HG03354 (cell line): Measurements from ENCODE around the gene TIMM17B.

Experiments
- ATAC-seq: cut with Tn5 transposase; IDR thresholded peaks from one replicate; pipeline ENCODE4 v1.9.1; 2021; ENCODE audit warnings: mild to moderate bottlenecking; ENCODE audit not compliant: unreplicated experiment, poor library complexity, severe bottlenecking

Gene TIMM17B

DNA sequence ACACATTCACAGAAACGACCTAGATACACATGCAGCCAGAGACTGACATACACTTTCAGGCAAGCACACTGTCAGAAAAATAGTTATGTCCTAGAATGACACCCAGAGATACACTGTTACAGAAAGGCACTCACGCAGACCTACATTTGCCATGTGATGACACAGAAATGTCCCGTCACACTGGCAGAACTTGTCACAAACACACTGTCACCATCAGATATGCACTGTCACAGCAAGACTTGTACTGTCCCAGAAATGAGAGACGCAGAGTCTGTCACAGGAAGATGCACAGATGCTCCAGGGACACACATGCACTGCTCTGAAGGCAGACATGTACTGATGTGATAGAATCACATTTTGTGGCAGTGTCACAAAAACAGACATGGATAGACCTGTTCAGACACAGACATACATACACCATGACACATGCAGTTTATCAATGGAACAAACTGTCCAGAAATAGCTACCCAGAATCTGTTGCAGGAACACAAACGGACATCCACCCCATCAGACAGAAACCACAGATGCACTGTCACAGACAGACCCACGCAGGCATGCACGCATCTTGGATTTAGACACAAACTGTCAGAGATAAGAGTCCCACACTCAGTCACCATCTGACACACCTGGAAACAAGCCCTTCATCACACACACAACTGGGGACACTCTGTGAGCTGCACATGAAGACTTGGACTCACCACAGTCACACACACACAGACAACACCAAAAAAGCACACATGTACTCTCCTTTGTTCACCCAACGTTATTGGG lies 22.6 kb upstream of the TIMM17B start:
- ATAC-seq: no peak

DNA sequence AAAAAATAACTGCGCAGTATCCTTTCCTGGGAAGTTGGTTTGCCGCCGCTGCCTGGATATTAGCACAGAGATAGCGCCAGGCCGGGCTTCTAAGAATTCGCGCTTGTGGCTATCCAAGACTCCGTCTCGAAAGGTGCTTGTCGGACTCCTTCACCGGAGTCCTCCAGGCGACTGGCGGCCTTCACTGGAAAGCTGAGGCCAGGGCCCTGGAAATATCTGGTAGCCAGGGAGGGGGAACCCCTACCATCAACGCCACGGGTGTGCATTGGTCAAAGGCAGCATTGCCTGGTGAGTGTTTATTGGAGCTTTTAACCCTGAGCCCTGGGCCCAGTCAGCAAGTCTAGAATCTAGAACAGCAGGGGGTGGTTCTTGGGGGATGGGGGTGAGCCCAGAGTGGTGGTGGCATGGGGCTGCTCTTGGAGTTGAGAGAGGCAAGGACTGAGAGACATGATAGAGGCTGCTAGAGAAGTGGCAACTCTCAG lies 21.8 kb upstream of the TIMM17B start:
- ATAC-seq: peak; percentile 26

DNA sequence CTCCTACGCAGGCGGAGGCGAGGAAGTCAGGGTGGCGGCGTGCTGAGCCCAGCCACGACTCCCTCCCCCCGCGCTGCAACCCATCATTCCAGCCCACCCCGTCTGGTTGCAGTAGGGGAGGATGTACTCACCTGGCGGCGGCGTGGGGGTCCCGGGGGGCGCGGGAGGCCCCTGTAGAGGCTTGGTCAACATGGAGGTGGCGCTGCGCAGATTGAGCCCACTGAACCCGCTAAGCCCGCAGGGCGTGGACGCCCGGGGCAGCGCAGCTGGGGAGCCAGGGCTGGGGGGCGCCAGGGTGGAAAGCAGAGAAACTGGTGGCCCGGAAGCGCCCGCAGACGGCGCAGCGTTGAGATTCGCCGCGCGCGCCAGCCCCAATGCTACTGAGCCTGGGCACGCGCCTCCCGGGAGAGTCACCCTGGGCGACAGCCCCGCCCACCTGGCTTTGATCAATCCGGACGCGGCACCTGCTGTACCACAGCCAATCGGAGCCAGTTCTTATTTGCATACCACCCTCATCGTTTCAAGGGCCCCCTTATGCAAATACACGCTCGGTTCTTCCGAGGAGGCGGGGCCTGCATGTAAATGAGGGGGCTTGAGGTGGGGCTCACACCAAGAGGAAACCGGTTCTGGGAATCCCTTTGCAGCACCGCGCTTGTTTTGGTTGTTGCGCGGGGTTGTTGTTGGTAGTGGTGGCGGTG lies 21.2 kb upstream of the TIMM17B start, which contains the start of gene PIM2:
PIM2 (minus strand) TSS at position 382 of the 698 bp plus-strand sequence; CDS start at position 192, 190 bp downstream.
- peak; percentile 70 for ATAC-seq

DNA sequence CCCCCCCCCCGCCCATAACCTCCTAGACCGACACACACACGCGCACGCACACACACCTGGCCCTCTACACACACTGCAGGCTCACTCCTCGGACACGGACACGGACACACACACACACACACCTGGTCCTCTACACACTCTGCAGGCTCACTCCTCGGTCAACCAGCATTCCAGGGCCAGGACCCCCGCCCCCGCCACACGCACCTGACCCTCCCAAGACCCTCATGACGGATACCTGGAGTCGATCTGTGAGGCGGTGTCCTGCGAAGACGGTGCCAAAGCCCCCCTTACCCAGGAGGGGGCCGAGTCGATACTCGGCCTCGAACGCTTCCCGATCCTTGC lies 20.7 kb upstream of the TIMM17B start:
- no peak for ATAC-seq

DNA sequence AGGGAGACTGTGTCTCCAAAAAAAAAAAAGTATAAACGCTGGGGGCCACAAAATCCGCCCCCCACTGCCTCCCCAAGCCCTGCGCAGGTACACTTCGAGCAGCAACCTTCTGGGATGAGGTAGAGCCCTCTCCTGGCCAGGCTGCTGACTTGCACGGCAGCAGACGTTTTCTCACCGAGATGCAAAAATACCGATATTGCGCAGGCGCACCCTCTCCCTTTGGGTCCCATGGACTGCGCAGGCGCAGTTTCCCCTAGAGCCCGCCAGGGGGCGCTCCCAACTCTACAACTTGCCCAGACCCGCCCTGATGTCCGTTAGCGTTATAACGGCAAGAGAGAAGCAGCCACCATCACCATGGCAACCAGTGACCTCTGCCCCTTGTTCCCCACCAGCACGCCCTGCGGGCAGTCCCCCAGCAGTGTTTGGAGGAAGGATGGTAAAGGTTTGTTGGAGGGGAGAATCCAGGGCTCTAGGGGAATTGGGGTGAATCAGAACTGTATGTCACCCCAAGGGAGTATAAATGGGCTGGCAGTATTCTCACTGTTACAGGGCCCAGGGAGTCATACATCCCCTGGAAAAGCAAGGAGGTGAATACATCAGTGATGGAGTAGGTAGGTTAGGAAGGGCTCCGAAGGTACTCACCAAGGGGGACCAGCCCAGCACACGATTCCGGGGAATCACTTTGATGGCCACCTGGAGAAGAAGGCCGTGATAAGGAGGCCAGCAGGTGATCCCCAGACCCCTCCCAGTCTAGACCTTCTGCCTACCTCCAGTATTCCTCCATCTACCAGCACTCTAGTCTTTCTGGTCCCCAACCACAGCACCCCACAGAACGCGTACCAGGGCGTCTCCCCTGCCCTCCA lies 19.8 kb upstream of the TIMM17B start:
- peak; percentile 53 for ATAC-seq

DNA sequence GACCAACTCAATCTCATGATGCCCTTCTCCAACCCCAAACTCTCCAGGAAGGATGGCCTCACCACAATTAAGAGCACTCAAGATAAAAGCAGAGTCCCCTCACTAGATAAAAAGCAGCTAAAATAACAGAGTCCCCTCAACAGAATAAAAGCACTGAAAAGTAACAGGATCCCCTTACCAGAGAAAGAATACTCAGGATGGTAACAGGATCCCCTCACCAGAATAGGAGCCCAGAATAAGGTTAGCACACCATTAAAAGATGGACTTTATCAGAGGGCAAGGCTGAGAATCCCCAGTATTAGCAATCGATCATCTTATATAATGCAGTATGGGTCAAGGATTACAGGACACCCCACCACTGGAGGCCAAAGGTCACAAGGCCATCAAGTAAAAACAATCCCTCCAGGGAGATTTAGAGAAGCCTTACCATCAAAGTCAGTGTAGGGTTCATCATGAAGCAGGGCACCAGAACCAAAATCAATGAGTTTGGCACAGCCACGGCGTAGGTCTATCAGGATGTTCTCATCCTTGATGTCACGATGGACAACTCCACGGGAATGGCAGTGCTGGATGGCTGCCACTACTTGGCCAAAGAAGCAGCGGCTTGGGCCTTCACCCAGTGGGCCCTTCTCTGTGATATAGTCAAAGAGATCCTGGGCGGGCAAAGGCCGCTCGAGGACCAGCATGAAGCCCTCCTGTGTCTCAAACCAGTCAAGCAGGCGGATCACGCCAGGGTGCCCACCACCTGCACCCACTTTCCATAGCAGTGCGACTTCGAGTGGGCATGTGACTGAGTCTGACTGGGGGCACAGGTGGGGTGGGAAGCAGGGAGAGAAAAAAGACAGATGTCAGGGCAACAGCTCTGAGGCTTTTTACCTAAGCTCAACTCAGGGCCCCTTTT lies 17.3 kb upstream of the TIMM17B start:
- no peak for ATAC-seq

DNA sequence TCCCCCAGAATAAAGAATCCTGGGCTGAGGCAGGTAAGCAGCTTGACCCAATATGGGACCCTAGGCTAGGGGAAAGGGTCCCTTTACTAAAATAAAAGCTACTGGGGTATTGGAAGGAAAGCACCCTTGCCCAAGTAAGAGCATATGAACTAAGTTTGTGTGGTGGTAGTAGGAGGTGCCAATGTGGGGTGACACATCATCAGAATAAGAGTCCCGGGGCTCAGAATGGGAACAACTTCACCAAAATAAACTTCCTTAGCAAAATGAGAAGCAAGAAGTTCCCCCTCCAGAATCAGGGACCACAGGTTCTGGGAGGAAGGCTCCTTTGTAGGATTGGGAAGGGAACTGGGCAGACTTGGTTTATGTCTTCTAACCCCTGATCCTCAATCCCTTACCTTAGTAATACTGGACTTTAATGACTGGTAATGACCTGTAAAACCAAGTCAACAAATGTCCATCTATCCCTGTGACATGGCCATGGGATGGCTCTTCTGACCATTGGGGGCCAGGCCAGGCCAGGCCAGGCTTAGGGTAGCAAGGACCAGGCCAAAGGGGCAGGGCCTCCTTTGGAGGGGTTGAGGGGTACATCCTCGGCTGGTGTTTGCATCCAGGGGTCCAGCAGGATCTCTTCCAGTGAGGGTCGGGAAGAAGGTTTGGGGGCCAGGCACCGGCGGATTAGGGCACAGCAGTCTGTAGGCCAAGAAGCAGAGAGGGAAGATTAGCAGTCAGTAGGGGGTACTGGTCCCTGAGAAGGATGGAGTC lies 16.2 kb upstream of the TIMM17B start:
- ATAC-seq: no peak

DNA sequence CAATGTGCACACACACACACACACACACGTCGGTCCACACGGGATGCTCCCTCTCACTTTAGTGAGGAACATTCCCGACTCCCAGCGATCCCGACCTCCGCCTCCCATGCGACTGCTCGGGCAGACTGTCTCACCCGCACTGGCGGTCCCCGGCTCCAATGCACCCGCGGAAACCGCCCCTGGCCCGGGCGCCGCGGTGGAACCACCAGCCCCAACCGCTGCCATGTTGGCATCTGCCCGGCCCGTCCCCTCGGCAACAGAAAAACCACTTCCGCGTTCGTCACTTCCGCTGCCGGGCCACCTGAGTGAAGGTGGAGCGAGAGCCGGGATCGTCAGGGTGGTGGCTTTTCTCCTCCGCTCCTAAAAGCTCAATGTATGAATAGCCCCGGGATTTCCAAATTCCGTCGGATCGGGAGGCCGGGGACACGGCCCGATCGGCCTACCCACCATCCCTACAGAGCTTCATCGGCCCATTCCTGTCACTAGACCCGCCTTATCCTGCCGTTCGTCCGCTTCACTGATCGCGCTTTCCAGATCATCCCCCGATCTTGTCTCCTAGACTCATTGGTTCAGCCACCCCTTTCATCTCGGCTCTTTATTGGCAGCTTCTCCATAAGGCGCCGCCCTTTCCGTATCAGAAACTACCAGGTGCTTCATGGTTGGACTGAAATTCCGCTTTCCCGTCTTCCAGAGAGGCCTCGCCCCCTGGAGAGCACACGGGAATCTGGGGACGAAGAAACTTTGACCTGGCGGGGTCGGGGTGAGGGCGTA lies 14.0 kb upstream of the TIMM17B start, which contains the start of gene SLC35A2:
SLC35A2 (minus strand) TSS at position 235 of the 771 bp plus-strand sequence; CDS start at position 225, 10 bp downstream.
- peak; percentile 72 for ATAC-seq

DNA sequence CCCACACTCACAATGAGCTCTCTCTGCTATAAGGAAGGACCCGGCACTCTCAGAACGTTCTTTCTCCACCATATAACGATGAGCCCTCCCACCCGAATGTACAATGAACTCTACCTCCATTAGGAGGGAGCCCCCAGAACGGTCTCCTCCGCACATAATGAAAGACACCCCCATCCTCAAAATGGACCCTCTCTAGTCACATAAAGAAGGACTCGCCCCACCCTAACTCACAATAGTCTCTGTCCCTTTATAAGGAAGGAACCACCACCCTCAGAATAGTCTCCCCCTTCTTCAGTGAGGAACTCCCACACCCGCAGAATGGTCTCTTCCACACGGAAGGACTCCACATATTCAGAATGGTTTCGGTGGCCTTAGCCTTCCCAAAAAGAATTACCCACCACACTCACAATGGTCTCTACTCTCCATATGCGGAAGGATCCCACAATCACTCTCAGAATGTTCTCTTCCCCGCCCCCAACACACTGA lies 13.4 kb upstream of the TIMM17B start:
- peak; percentile 7 for ATAC-seq

DNA sequence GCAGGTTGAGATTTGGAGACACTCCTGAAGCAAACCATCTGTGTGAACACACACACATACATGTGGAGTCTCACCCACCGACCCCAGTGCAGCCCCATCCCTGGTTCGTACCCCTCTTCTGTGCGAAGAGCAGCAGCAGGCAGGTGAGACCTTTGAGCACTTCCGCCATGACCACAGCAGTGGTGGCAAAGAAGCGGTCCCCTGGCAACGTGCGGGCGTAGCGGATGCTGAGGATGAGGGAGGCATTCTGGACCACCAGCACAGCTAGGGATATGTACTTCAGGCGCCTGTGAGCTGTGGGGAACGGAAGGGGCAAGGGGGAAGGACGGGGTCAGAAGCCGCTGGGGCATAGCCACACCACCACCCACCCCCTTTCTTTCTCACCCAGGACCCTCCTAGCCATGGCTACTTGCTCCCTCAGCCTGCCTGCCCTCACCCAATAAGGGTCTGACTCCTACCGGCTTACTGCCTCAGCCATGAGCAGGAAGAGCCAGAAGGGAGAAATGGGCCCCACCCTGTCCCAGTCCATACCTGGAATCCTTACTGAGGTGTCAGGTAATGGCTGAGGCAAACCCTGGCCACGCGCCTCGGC lies 12.2 kb upstream of the TIMM17B start:
- no peak for ATAC-seq

DNA sequence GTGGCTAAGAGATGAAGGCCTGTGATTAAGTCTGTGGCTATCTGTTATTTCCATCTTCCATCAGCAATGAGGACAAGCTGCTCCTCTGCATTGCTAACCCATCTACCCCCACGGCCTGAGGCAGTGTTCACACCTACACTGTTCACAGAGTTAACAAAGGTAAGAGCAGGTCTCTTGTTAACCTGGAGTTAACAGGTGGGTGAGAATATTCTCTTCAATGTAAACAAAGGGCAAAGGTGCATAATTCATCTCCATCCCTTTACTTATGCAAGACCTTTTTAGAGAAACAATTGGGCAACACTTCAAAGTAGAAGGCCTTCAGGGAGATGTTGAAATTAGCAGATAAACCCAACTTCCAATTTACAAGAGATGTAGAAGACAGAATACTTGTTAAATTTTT lies 11.0 kb upstream of the TIMM17B start:
- no peak for ATAC-seq

DNA sequence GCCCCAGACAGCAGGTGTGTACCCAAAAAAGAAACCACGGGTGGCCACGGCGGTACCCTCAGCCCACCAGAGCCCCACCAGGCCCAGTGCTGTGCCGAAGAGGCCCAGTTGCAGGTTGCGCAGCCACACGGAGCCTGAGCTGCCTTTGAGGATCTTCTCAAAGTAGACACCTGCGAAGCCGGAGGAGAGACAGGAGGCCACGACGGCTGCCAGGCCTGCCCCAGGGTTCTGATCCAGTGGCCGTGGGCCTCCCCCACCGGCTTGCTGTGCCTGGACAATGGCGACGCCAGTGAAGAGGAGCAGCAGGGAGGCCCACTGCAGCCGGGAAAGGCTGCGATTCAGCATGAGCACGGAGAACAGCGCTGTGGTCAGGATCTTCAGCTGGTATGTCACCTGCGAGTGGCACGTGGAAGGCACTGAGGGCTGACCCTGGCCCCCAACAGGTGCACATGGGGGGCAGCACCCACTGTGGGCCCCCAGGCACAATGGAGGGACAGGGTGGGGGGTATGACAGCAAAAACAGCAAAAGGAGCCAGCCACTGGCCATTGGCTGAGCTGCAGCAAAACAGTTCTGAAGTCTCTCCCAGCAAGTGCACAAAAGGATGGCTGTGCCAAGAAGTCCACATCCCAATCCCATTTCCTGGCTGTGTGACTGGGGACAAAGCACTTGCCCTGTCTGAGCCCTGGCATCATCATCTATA lies 7.7 kb upstream of the TIMM17B start:
- ATAC-seq: no peak

DNA sequence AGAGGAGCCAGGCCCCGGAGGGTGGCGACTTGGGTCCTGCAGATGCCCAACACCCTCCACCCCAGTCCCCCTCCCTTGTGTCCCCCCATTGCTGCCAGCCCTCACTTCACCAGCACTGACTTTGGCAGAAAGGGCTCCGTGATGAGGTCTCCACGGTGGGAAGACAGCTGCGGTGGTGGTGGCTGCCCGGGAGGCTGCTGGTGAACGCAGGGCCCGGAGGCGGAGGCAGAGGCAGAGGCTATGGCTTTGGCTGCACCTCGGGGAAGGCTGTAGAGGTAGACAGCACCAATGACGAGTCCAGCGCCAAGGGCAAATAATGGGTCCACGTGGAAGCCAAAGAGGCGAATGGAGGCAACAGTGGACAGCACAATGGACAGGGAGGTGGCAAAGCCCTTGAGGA lies 7.1 kb upstream of the TIMM17B start:
- ATAC-seq: no peak

DNA sequence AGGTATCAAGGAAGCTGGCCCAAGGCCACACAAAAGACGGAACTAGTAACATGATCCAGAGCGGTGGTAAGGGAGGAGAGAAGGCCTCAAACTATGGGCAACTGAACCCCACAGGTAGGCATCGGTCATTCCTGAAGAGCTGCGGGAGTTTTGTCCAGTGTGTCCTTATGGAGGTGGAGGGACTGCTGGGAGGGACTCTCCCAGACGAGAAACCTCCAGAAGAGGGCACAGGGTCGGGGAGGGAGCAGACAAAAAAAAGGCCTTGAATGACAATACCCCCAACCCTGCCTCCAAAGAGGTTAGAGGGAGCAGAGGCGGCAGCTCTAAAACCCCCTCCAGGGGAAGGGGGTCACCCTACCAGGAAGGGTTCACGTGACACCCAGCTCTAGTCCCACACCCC lies 6.6 kb upstream of the TIMM17B start:
- ATAC-seq: no peak

DNA sequence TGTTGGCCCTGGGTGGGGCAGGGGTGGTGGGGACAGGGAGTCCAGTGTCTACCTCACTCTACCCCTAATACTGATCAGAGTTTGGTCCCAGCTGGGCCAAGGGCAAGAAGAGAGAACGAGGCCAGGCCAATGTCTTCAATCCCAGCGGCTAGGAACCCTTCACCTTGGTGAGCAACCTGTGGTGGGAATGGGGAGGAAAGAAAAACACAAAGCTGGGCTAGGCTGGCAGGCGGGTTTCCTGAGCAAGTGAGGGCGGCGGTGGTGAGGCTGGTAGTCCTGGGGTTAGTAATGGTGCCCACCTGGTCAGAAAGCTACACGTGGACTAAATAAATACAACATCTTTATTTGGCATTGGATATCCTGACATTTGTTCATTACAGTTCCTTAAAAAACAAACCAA lies 5.7 kb upstream of the TIMM17B start:
- no peak for ATAC-seq

DNA sequence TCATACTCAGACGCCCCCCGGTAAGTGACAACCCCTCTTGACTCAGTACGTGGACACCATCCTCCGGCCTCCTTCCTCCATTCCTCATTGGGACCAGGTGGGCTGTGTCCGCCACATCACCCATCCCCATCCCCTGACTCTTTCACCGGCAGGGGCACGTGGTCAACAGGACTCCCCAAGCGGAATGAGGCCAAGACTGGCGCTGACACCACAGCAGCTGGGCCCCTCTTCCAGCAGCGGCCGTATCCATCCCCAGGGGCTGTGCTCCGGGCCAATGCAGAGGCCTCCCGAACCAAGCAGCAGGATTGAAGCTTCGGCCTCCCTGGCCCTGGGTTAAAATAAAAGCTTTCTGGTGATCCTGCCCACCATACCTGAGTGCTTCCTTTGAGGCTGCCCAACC lies 5.2 kb upstream of the TIMM17B start:
- ATAC-seq: no peak

DNA sequence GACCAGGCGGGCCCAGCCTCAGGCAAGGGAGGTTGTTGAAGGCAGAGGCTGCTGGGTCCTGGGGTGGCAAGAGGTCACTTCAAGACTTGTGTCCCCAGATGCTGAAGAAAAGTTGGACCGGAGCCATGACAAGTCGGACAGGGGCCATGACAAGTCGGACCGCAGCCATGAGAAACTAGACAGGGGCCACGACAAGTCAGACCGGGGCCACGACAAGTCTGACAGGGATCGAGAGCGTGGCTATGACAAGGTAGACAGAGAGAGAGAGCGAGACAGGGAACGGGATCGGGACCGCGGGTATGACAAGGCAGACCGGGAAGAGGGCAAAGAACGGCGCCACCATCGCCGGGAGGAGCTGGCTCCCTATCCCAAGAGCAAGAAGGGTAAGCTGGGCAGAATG lies 4.6 kb upstream of the TIMM17B start:
- ATAC-seq: no peak
